Measurements from ENCODE around the gene GRHL1.

GRHL1 gene

GRCh38 chr2:9972621-9973479 lies 21.4 kb downstream of the GRHL1 start:
- peak; percentile 63 for DNase-seq (ENCODE audit: low spot score)

- no peak for DNase-seq (ENCODE audit: low spot score)
These were observed 22.2 kb downstream of the GRHL1 start for GRCh38 chr2:9973690-9974089.

GRCh38 chr2:9974343-9974742 lies 22.9 kb downstream of the GRHL1 start:
- DNase-seq (ENCODE audit: low spot score) = no peak

GRCh38 chr2:9975328-9975727 lies 23.8 kb downstream of the GRHL1 start:
- no peak for DNase-seq (ENCODE audit: low spot score)

GRCh38 chr2:9975805-9976447 lies 24.4 kb downstream of the GRHL1 start:
- DNase-seq (ENCODE audit: low spot score) = no peak

- DNase-seq (ENCODE audit: low spot score) = no peak
These were observed 28.5 kb downstream of the GRHL1 start for GRCh38 chr2:9979977-9980376.

GRCh38 chr2:9980520-9980919 lies 29.0 kb downstream of the GRHL1 start:
- DNase-seq (ENCODE audit: low spot score) = no peak

- DNase-seq (ENCODE audit: low spot score) = no peak
These were observed 30.2 kb downstream of the GRHL1 start for GRCh38 chr2:9981655-9982054.

- no peak for DNase-seq (ENCODE audit: low spot score)
These were observed 30.8 kb downstream of the GRHL1 start for GRCh38 chr2:9982248-9982647.

GRCh38 chr2:9982891-9983290 lies 31.4 kb downstream of the GRHL1 start:
- DNase-seq (ENCODE audit: low spot score) = no peak

- DNase-seq (ENCODE audit: low spot score) = no peak
These were observed 32.1 kb downstream of the GRHL1 start for GRCh38 chr2:9983401-9984216.

GRCh38 chr2:9984217-9984739 lies 32.8 kb downstream of the GRHL1 start:
- peak; percentile 22 for DNase-seq (ENCODE audit: low spot score)

GRCh38 chr2:9984871-9985480 lies 33.5 kb downstream of the GRHL1 start:
- DNase-seq (ENCODE audit: low spot score) = no peak

GRCh38 chr2:9985531-9986328 lies 34.2 kb downstream of the GRHL1 start:
- no peak for DNase-seq (ENCODE audit: low spot score)

- no peak for DNase-seq (ENCODE audit: low spot score)
These were observed 36.8 kb downstream of the GRHL1 start for GRCh38 chr2:9988320-9988719.

- no peak for DNase-seq (ENCODE audit: low spot score)
These were observed 39.2 kb downstream of the GRHL1 start for GRCh38 chr2:9990736-9991135.

GRCh38 chr2:9991221-9991620 lies 39.7 kb downstream of the GRHL1 start:
- no peak for DNase-seq (ENCODE audit: low spot score)

GRCh38 chr2:9991829-9992273 lies 40.4 kb downstream of the GRHL1 start:
- no peak for DNase-seq (ENCODE audit: low spot score)

GRCh38 chr2:9992427-9993187 lies 41.1 kb downstream of the GRHL1 start:
- DNase-seq (ENCODE audit: low spot score) = no peak

GRCh38 chr2:9993488-9994165 lies 42.1 kb downstream of the GRHL1 start:
- no peak for DNase-seq (ENCODE audit: low spot score)

Data from putamen (tissue), 1 donor.